CD4-positive, alpha-beta T cell treated with Interleukin-17A for 4 hours (primary cell): ENCODE measurements around the gene SYCE3.
A peak's percentile ranks its signal among the peaks of the same experiment; 100 is the strongest.
"Not testable (repeated sequence)": the region's sequence is repeated elsewhere in the genome, so short reads cannot be mapped to it uniquely, and the experiment has no call there.

Experiments used
- DNase-seq: peaks from one replicate; pipeline ENCODE4 v3.0.0-alpha.2; 2020; ENCODE audit warnings: mixed read lengths

SYCE3 gene

GRCh38 chr22:50548040-50548920, 14.4 kb downstream of the SYCE3 start:
- DNase-seq = peak; percentile 76

- DNase-seq = no peak
Measured at GRCh38 chr22:50547263-50547985, 15.3 kb downstream of the SYCE3 start.

GRCh38 chr22:50546326-50547262, 16.1 kb downstream of the SYCE3 start:
- DNase-seq = no peak

- peak; percentile 30 for DNase-seq
Measured at GRCh38 chr22:50545522-50546325, 17.0 kb downstream of the SYCE3 start, which contains the start of gene KLHDC7B. KLHDC7B (plus strand) TSS chr22:50545899; CDS start chr22:50546244, 345 bp downstream.

- peak; percentile 44 for DNase-seq
Measured at GRCh38 chr22:50544746-50545253, 17.9 kb downstream of the SYCE3 start.

GRCh38 chr22:50544078-50544745, 18.5 kb downstream of the SYCE3 start:
- DNase-seq = peak; percentile 89

GRCh38 chr22:50542416-50542927, 20.2 kb downstream of the SYCE3 start:
- no peak for DNase-seq

GRCh38 chr22:50541667-50542026, 21.1 kb downstream of the SYCE3 start:
- not testable (repeated sequence) for DNase-seq

- no peak for DNase-seq
Measured at GRCh38 chr22:50540381-50540780, 22.3 kb downstream of the SYCE3 start.

- no peak for DNase-seq
Measured at GRCh38 chr22:50537765-50538164, 25.0 kb downstream of the SYCE3 start.

GRCh38 chr22:50536226-50536625, 26.5 kb downstream of the SYCE3 start:
- no peak for DNase-seq

- no peak for DNase-seq
Measured at GRCh38 chr22:50535113-50535512, 27.6 kb downstream of the SYCE3 start.

GRCh38 chr22:50533856-50534711, 28.6 kb downstream of the SYCE3 start:
- DNase-seq = not testable (repeated sequence)

GRCh38 chr22:50532824-50533796, 29.6 kb downstream of the SYCE3 start:
- no peak for DNase-seq

- peak; percentile 20 for DNase-seq
Measured at GRCh38 chr22:50531962-50532674, 30.6 kb downstream of the SYCE3 start.

GRCh38 chr22:50531546-50531961, 31.2 kb downstream of the SYCE3 start:
- DNase-seq = peak; percentile 64

- peak; percentile 79 for DNase-seq
Measured at GRCh38 chr22:50530877-50531545, 31.7 kb downstream of the SYCE3 start.

GRCh38 chr22:50530580-50530876, 32.2 kb downstream of the SYCE3 start:
- DNase-seq = no peak
